HUES6 (cell line): Measurements from ENCODE around the gene ADK.
A peak's percentile ranks its signal among the peaks of the same experiment; 100 is the strongest.

Experiments
- H3K27ac ChIP-seq: 2 replicates; pipeline ENCODE4 v1.7.0; 2013; ENCODE audit warnings: low read depth, mild to moderate bottlenecking, low read length, inconsistent platforms
- H3K27me3 ChIP-seq: 2 replicates; pipeline ENCODE4 v1.6.1; 2013; ENCODE audit warnings: low read length; ENCODE audit not compliant: control insufficient read depth, insufficient read depth
- H3K36me3 ChIP-seq: 2 replicates; pipeline ENCODE4 v1.6.1; 2013; ENCODE audit warnings: low read length; ENCODE audit not compliant: control insufficient read depth, insufficient read depth
- H3K4me1 ChIP-seq: 2 replicates; pipeline ENCODE4 v1.6.1; 2013; ENCODE audit warnings: low read length; ENCODE audit not compliant: control insufficient read depth, insufficient read depth
- H3K4me3 ChIP-seq: 2 replicates; pipeline ENCODE4 v1.5.1; 2013; ENCODE audit warnings: low read depth, low read length
- H3K9ac ChIP-seq: one replicate; pipeline ENCODE4 v1.6.1; 2013; ENCODE audit warnings: mild to moderate bottlenecking, low read length
- H3K9me3 ChIP-seq: 2 replicates; pipeline ENCODE4 v1.6.1; 2013; ENCODE audit warnings: low read depth, low read length; ENCODE audit not compliant: control insufficient read depth, insufficient read depth

The ADK gene

GRCh38 chr10:74150990-74151878, at the start of gene ADK:
TSS of gene ADK (plus strand) at chr10:74151221. CDS start at chr10:74151279, 58 bp downstream.
- Histone ChIP-seq H3K9ac (peak within 1 kb of the TSS; percentile 99), H3K4me3 (peak within 1 kb of the TSS; percentile 86), H3K36me3 (peaks cover 6% of the 10 kb centered on the region; the same call in 1 of the 2 replicates), H3K27me3 (no peaks in the 10 kb centered on the region), H3K4me1 (peaks cover 5% of the 10 kb centered on the region; the same call in 1 of the 2 replicates), H3K27ac (peak within 1 kb of the TSS; percentile 98), H3K9me3 (no peaks in the 10 kb centered on the region)

- no peak overlapping the region for H3K4me3 ChIP-seq
- H3K27me3 ChIP-seq, result no peaks in the 10 kb centered on the region
- H3K9ac ChIP-seq, result no peak overlapping the region
- no peaks in the 10 kb centered on the region for H3K9me3 ChIP-seq
- H3K4me1 ChIP-seq, result no peaks in the 10 kb centered on the region
- no peak overlapping the region for H3K27ac ChIP-seq
- peaks cover 96% of the 10 kb centered on the region for H3K36me3 ChIP-seq
Observed at GRCh38 chr10:74103560-74104258, 47.3 kb upstream of the ADK start.

- H3K27ac ChIP-seq, result no peak overlapping the region
- H3K36me3 ChIP-seq, result peaks cover 96% of the 10 kb centered on the region
- H3K27me3 ChIP-seq, result no peaks in the 10 kb centered on the region
- H3K9ac ChIP-seq, result no peak overlapping the region
- no peaks in the 10 kb centered on the region for H3K4me1 ChIP-seq
- no peak overlapping the region for H3K4me3 ChIP-seq
- no peaks in the 10 kb centered on the region for H3K9me3 ChIP-seq
Observed at GRCh38 chr10:74104480-74104879, 46.5 kb upstream of the ADK start.

GRCh38 chr10:74104996-74105395, 46.0 kb upstream of the ADK start:
- Histone ChIP-seq H3K4me3 (no peak overlapping the region), H3K9me3 (no peaks in the 10 kb centered on the region), H3K4me1 (no peaks in the 10 kb centered on the region), H3K36me3 (peaks cover 96% of the 10 kb centered on the region), H3K27me3 (no peaks in the 10 kb centered on the region), H3K9ac (no peak overlapping the region), H3K27ac (no peak overlapping the region)

- no peak overlapping the region for H3K9ac ChIP-seq
- no peaks in the 10 kb centered on the region for H3K9me3 ChIP-seq
- H3K27me3 ChIP-seq, result no peaks in the 10 kb centered on the region
- H3K4me1 ChIP-seq, result no peaks in the 10 kb centered on the region
- no peak overlapping the region for H3K4me3 ChIP-seq
- peaks cover 98% of the 10 kb centered on the region for H3K36me3 ChIP-seq
- no peak overlapping the region for H3K27ac ChIP-seq
Observed at GRCh38 chr10:74107391-74107790, 43.6 kb upstream of the ADK start.

GRCh38 chr10:74109452-74109851, 41.6 kb upstream of the ADK start:
- Histone ChIP-seq H3K36me3 (peaks cover 98% of the 10 kb centered on the region), H3K27me3 (no peaks in the 10 kb centered on the region), H3K27ac (no peak overlapping the region), H3K9ac (no peak overlapping the region), H3K9me3 (no peaks in the 10 kb centered on the region), H3K4me1 (no peaks in the 10 kb centered on the region), H3K4me3 (no peak overlapping the region)

- H3K27me3 ChIP-seq, result no peaks in the 10 kb centered on the region
- no peaks in the 10 kb centered on the region for H3K9me3 ChIP-seq
- H3K27ac ChIP-seq, result no peak overlapping the region
- no peaks in the 10 kb centered on the region for H3K4me1 ChIP-seq
- no peak overlapping the region for H3K9ac ChIP-seq
- peaks cover 98% of the 10 kb centered on the region for H3K36me3 ChIP-seq
- H3K4me3 ChIP-seq, result no peak overlapping the region
Observed at GRCh38 chr10:74110120-74110519, 40.9 kb upstream of the ADK start.

GRCh38 chr10:74111799-74112198, 39.2 kb upstream of the ADK start:
- H3K36me3 ChIP-seq, result peaks cover 97% of the 10 kb centered on the region
- no peaks in the 10 kb centered on the region for H3K4me1 ChIP-seq
- H3K27me3 ChIP-seq, result no peaks in the 10 kb centered on the region

GRCh38 chr10:74113546-74113945, 37.5 kb upstream of the ADK start:
- Histone ChIP-seq H3K4me3 (no peak overlapping the region), H3K9me3 (no peaks in the 10 kb centered on the region), H3K9ac (no peak overlapping the region), H3K4me1 (no peaks in the 10 kb centered on the region), H3K27me3 (no peaks in the 10 kb centered on the region), H3K36me3 (peaks cover 98% of the 10 kb centered on the region), H3K27ac (no peak overlapping the region)

More at GRCh38 chr10:74111799-74112198, 39.2 kb upstream of the ADK start:
- no peaks in the 10 kb centered on the region for H3K9me3 ChIP-seq
- H3K4me3 ChIP-seq, result no peak overlapping the region
- H3K27ac ChIP-seq, result no peak overlapping the region
- no peak overlapping the region for H3K9ac ChIP-seq

GRCh38 chr10:74114041-74114448, 37.0 kb upstream of the ADK start:
- Histone ChIP-seq H3K9ac (no peak overlapping the region), H3K36me3 (peaks cover 98% of the 10 kb centered on the region), H3K27ac (no peak overlapping the region), H3K9me3 (no peaks in the 10 kb centered on the region), H3K4me3 (no peak overlapping the region), H3K27me3 (no peaks in the 10 kb centered on the region), H3K4me1 (no peaks in the 10 kb centered on the region)

- no peaks in the 10 kb centered on the region for H3K27me3 ChIP-seq
Observed at GRCh38 chr10:74117738-74118137, 33.3 kb upstream of the ADK start.

More at GRCh38 chr10:74117738-74118137, 33.3 kb upstream of the ADK start:
- H3K4me3 ChIP-seq, result no peak overlapping the region
- H3K9ac ChIP-seq, result no peak overlapping the region
- H3K4me1 ChIP-seq, result no peaks in the 10 kb centered on the region
- no peak overlapping the region for H3K27ac ChIP-seq
- H3K36me3 ChIP-seq, result peaks cover 97% of the 10 kb centered on the region
- no peaks in the 10 kb centered on the region for H3K9me3 ChIP-seq
